Aorta (tissue), 5 donors: ENCODE measurements around the gene GLRX5. TPM values are rescaled to one million over a fixed set of nuclear protein-coding genes. Genes with fewer than 3 reads are reported as not detected.
"Not testable (repeated sequence)": the region's sequence is repeated elsewhere in the genome, so short reads cannot be mapped to it uniquely, and the experiment has no call there.

Source experiments
- ATAC-seq: fragments of 200-7000 bp; cut with Tn5 transposase; one replicate; pipeline ENCODE4 v1.9.1; 2022; ENCODE audit warnings: moderate library complexity; ENCODE audit not compliant: low FRiP score
- DNase-seq, 2 donors: peaks; one replicate each; pipeline ENCODE4 v3.0.0-alpha.2; 2020
- H3K27ac ChIP-seq, 2 donors: one replicate each; pipeline ENCODE4 v1.5.1; 2013; ENCODE audit warnings: low read length in 2 of 2, mild to moderate bottlenecking in 2 of 2, moderate library complexity in 2 of 2, control low read depth in 1 of 2, inconsistent platforms in 1 of 2, low read depth in 1 of 2
- H3K27me3 ChIP-seq, 2 donors: one replicate each; pipeline ENCODE4 v1.6.1; 2013; ENCODE audit warnings: control low read depth in 1 of 2, low read length in 1 of 2, mild to moderate bottlenecking in 1 of 2, moderate library complexity in 1 of 2; ENCODE audit not compliant: insufficient read depth in 2 of 2, control insufficient read depth in 1 of 2
- H3K36me3 ChIP-seq, 2 donors: one replicate each; pipeline ENCODE4 v1.6.1; 2013; ENCODE audit warnings: control low read depth in 1 of 2, low read length in 1 of 2, mild to moderate bottlenecking in 1 of 2; ENCODE audit not compliant: insufficient read depth in 2 of 2, control insufficient read depth in 1 of 2
- H3K4me1 ChIP-seq, 2 donors: one replicate each; pipeline ENCODE4 v1.6.1; 2013; ENCODE audit warnings: low read length in 2 of 2, control low read depth in 1 of 2, mild to moderate bottlenecking in 1 of 2, moderate library complexity in 1 of 2; ENCODE audit not compliant: insufficient read depth in 2 of 2, control insufficient read depth in 1 of 2
- H3K4me3 ChIP-seq, 2 donors: one replicate each; pipeline ENCODE4 v1.5.1; 2013; ENCODE audit warnings: low read length in 2 of 2, control low read depth in 1 of 2, mild to moderate bottlenecking in 1 of 2
- H3K9me3 ChIP-seq: one replicate; pipeline ENCODE4 v1.6.1; 2013; ENCODE audit warnings: mild to moderate bottlenecking, low read length; ENCODE audit not compliant: control insufficient read depth
- WGBS, 2 donors: extraction: QIAGEN DNeasy Blood & Tissue Kit; methylation state at CpG; one replicate each; pipeline ENCODE4 v1.1.7; 2013; 5-methylcytosine and 5-hydroxymethylcytosine counted together
- intact Hi-C, 2 donors: fragments of 100-400 bp; cut with DNase I; formaldehyde crosslinking; loops; one replicate each; pipeline versions ENCODE4 v1.14.2 to v1.15.0; 2022
- polyA plus RNA-seq, 2 donors: library from polyadenylated mRNA; stranded (reverse); fragments of 200-250 nt; gene quantifications; one replicate each; pipeline ENCODE4 v1.2.3, GENCODE V29; 2013
- total RNA-seq, 2 donors: library from RNA; stranded (reverse); fragmentation: NEBNext Ultra II Directional; extraction: Animal tissue kit (Norgen Biotek cat#: 25700); gene quantifications; one replicate each; pipeline ENCODE4 v1.2.1, GENCODE V29; 2021
- donor health status: healthy with polysubstance abuse.
- donor health status: Bipolar disorder and iron deficiency.
- donor health status: DM: no; HTN: no; CAD: no.
- donor health status: DM: no; HTN: no; CAD: no.
- donor health status: DM: yes; HTN: yes; CAD: no.

GLRX5 gene
- total and polyA plus RNA-seq, 4 donors, result 20.1 to 54.2 (median 32.2) TPM

GRCh38 chr14:95504135-95505029, 30.5 kb upstream of the GLRX5 start:
- peak; percentile 33 to 54 for DNase-seq
- 40 to 42% methylated on average over 6 of the region's 6 CpGs for WGBS, 2 donors
- ATAC-seq, result no peak
- Histone ChIP-seq H3K4me1 (peaks cover 0 to 1% of the 10 kb centered on the region in 2 donors), H3K27me3 (no peaks in the 10 kb centered on the region), H3K9me3 (no peaks in the 10 kb centered on the region), H3K27ac (no peak overlapping the region), H3K4me3 (no peak overlapping the region), H3K36me3 (no peaks in the 10 kb centered on the region)
- intact Hi-C loops, result no loop called here

GRCh38 chr14:95505030-95505589, 29.7 kb upstream of the GLRX5 start:
- 85 to 87% methylated on average over 17 of the region's 17 CpGs for WGBS, 2 donors
- ATAC-seq, result no peak
- H3K4me3 ChIP-seq, result no peak overlapping the region
- intact Hi-C loops, result no loop called here
- H3K27me3 ChIP-seq, result no peaks in the 10 kb centered on the region
- DNase-seq, result peak; percentile 34 to 47
- H3K27ac ChIP-seq, result no peak overlapping the region
- no peaks in the 10 kb centered on the region for H3K36me3 ChIP-seq
- H3K4me1 ChIP-seq, result peaks cover 0 to 1% of the 10 kb centered on the region in 2 donors
- H3K9me3 ChIP-seq, result no peaks in the 10 kb centered on the region

GRCh38 chr14:95507174-95507573, 27.7 kb upstream of the GLRX5 start:
- intact Hi-C loops, result no loop called here
- Histone ChIP-seq H3K4me3 (no peak overlapping the region), H3K9me3 (no peaks in the 10 kb centered on the region), H3K36me3 (no peaks in the 10 kb centered on the region), H3K27ac (peak overlapping the region; percentile 30 to 46), H3K27me3 (no peaks in the 10 kb centered on the region), H3K4me1 (no peaks in the 10 kb centered on the region)
- WGBS, 2 donors, result 4% methylated on average over 8 of the region's 8 CpGs
- peak; percentile 89 for ATAC-seq
- DNase-seq, result peak; percentile 85 to 87

GRCh38 chr14:95507701-95508103, 27.1 kb upstream of the GLRX5 start:
- DNase-seq (peak in 1 of 2 donors; percentile 69), ATAC-seq (peak; percentile 80)
- no peak overlapping the region for H3K4me3 ChIP-seq
- H3K9me3 ChIP-seq, result no peaks in the 10 kb centered on the region
- 9 to 10% methylated on average over 3 of the region's 3 CpGs for WGBS, 2 donors
- H3K36me3 ChIP-seq, result no peaks in the 10 kb centered on the region
- H3K27ac ChIP-seq, result peak overlapping the region; percentile 30 to 70
- H3K4me1 ChIP-seq, result no peaks in the 10 kb centered on the region
- intact Hi-C loops, result no loop called here
- no peaks in the 10 kb centered on the region for H3K27me3 ChIP-seq

GRCh38 chr14:95508377-95508776, 26.5 kb upstream of the GLRX5 start:
- H3K4me3 ChIP-seq, result no peak overlapping the region
- H3K4me1 ChIP-seq, result no peaks in the 10 kb centered on the region
- intact Hi-C loops, result no loop called here
- peak in 1 of 2 donors; percentile 42 for DNase-seq
- H3K27ac ChIP-seq, result peak overlapping the region; percentile 24 to 70
- no peaks in the 10 kb centered on the region for H3K36me3 ChIP-seq
- WGBS, 2 donors, result 83 to 90% methylated on average over 6 of the region's 6 CpGs
- H3K27me3 ChIP-seq, result no peaks in the 10 kb centered on the region
- H3K9me3 ChIP-seq, result no peaks in the 10 kb centered on the region
- ATAC-seq, result no peak

- Histone ChIP-seq H3K36me3 (no peaks in the 10 kb centered on the region), H3K4me1 (no peaks in the 10 kb centered on the region), H3K27ac (no peak overlapping the region), H3K27me3 (no peaks in the 10 kb centered on the region), H3K4me3 (no peak overlapping the region), H3K9me3 (no peaks in the 10 kb centered on the region)
- peak in 1 of 2 donors; percentile 9 for DNase-seq
- intact Hi-C loops, result no loop called here
- 93 to 95% methylated on average over 6 of the region's 6 CpGs for WGBS, 2 donors
- ATAC-seq, result no peak
These were observed 25.4 kb upstream of the GLRX5 start for GRCh38 chr14:95509495-95509894.

- not testable (repeated sequence) for ATAC-seq, H3K4me1 ChIP-seq, H3K9me3 ChIP-seq, H3K36me3 ChIP-seq, H3K27ac ChIP-seq, H3K27me3 ChIP-seq, H3K4me3 ChIP-seq
- WGBS, 2 donors, result 88 to 98% methylated on average over 9 of the region's 9 CpGs
- intact Hi-C loops, result loop anchor here in 1 of 2 donors (10.0 kb wide), 1 partner anchor 356 kb away; the partner anchor contains the start of gene DICER1
- peak in 1 of 2 donors; percentile 38 for DNase-seq
These were observed 24.5 kb upstream of the GLRX5 start for GRCh38 chr14:95510344-95510743.

- WGBS, 2 donors, result 90 to 95% methylated on average over 5 of the region's 5 CpGs
- Histone ChIP-seq H3K27me3 (no peaks in the 10 kb centered on the region), H3K4me3 (no peak overlapping the region), H3K27ac (no peak overlapping the region), H3K36me3 (no peaks in the 10 kb centered on the region), H3K4me1 (no peaks in the 10 kb centered on the region), H3K9me3 (no peaks in the 10 kb centered on the region)
- intact Hi-C loops, result loop anchor here in 1 of 2 donors (10.0 kb wide), 1 partner anchor 356 kb away; the partner anchor contains the start of gene DICER1
- ATAC-seq (no peak), DNase-seq (peak in 1 of 2 donors; percentile 22)
These were observed 24.0 kb upstream of the GLRX5 start for GRCh38 chr14:95510804-95511203.
